HG02642 (cell line): ENCODE measurements around the gene SLC1A2.
A peak's percentile ranks its signal among the peaks of the same experiment; 100 is the strongest.

Experiments used
- ATAC-seq: cut with Tn5 transposase; IDR thresholded peaks from one replicate; pipeline ENCODE4 v1.9.1; 2021; ENCODE audit warnings: mild to moderate bottlenecking; ENCODE audit not compliant: unreplicated experiment, poor library complexity

The SLC1A2 gene

DNA sequence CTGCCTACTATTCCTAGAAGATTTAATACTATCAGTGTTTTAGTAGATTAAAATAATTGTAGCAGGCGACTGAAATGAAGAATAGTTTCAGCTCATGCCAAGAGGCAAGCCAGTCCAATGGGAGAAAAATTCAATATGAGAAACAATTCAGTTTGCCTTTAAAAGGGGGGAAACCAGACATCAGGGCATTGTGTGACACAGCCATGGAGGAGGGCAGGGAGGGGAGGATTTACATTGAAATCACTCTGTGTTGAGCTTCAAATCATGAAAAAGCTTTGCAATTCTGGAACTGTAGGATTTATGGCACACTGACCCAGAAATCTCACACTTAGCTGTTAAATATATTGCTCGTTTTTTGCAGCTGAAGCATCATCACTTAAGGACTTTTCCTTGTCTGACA, 4.6 kb downstream of the SLC1A2 start:
- no peak for ATAC-seq

- no peak for ATAC-seq
Observed at GRCh38 chr11:35414311-35414710, 5.0 kb downstream of the SLC1A2 start.

GRCh38 chr11:35413598-35413997, 5.8 kb downstream of the SLC1A2 start:
- ATAC-seq, result no peak

DNA sequence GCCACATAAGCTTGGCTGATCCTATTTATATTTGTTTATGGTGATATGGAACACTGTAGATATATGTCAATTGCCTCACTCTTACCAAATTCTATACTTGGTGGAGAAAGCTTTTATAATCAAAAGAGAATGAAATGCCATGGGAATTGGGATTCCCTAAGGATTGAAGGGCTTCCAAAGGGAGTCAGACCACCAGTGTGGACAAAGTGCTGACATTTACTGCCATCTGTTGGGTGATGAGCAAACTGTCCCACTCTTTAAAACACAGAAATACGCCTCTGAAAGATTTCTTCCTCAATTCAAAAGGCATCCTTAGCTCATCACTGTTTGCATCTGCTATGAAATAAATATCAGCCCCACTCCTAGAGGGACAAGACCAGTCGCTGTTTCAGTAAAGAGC, 7.1 kb downstream of the SLC1A2 start:
- no peak for ATAC-seq

- no peak for ATAC-seq
Observed at GRCh38 chr11:35407041-35407440, 12.3 kb downstream of the SLC1A2 start.

GRCh38 chr11:35404388-35404775, 15.0 kb downstream of the SLC1A2 start:
- no peak for ATAC-seq

- no peak for ATAC-seq
Observed at GRCh38 chr11:35403765-35404387, 15.5 kb downstream of the SLC1A2 start.

GRCh38 chr11:35402751-35403660, 16.4 kb downstream of the SLC1A2 start:
- ATAC-seq, result no peak

DNA sequence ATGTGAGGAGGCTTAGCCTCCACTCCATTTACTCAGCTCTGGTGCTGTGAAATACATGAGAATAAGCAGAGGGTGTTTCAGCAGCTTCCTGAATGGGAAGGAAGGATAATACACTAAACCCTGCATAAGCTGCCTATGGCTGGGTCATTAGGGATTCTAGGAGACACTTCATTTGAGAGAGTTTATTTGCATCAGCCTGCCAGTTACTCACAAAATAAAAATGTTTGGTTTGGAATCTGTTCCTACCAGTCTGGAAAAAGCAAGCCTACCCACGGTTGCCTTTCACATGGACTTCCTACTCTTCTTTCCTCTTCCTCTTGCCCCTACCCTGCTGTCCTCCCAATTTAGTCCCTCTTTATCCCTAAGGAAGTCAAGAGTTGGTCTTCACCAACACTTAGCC, 20.5 kb downstream of the SLC1A2 start:
- ATAC-seq, result no peak

DNA sequence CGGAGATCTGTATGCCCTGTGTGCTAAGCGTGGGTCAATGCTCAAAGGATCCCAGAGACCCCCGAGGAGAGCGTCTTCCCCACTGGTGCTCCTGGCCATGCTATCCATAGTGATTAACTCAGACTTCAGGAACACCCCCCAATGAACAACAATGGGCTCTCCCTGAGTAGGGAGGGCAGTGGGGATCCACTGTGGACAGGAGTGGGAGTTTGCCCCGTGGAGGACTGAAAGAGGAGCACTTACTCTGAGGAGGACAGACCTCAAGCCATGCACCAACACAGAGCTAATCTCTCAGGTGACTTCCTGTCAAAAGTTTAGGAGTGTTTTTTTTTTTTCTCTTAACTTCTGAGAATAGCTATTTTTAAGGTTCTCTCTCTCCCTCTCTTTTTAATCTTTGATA, 24.4 kb downstream of the SLC1A2 start:
- no peak for ATAC-seq

DNA sequence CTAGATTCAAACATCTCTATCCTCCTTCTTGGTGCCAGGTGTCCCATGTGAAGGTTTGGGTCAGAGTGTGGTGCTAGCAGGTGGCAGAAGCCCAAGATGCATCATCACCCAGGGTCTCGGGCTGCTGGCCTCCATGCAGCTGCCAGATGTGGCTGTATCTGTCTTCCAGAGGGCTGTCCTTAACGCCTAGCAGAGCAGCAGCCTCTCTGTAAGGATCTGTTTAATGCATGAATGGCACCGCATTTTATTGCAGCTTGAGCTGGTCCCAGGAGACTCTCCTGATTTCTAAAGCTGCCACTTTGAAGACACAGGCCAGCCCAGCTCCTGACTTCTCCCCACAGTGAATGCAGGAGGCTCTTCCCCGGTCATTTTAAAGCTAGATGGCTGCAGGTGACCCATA, 26.3 kb downstream of the SLC1A2 start:
- ATAC-seq, result no peak

DNA sequence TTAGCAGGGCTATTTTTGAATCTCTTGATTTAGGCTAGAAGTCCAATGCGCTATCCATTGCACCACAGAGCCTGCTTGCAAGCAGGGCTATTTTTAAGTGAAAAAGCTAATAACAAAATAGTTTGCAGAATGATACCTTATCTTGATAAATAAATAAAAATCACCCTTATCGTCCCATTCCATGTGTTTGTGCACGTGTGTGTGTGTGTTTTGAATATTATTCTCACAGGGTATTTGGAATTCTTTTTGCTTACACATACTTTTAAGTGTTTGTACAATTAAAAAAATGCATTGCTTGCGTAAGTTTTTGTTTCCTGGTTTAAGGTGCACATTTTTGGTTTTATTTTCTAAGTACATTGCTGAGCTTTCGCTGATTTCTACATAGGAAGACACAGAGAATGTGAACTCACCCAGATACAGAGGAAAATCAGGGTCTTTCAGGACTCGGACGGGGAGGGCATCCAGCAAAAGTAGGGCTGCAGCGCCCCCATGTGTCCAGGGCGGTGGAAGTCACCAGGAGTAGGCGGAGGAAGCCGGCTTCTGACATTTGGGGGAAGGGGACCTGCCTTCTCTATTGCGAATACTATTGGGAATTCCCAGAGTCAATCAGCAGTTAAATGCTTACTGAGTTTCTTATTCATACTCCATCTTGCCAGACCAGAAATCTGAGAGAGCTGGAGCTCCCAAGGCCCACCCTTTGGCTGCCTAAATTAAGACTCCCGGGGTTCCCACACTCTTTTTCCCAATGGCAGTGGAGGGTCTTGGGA, 27.3 kb downstream of the SLC1A2 start:
- peak; percentile 49 for ATAC-seq

DNA sequence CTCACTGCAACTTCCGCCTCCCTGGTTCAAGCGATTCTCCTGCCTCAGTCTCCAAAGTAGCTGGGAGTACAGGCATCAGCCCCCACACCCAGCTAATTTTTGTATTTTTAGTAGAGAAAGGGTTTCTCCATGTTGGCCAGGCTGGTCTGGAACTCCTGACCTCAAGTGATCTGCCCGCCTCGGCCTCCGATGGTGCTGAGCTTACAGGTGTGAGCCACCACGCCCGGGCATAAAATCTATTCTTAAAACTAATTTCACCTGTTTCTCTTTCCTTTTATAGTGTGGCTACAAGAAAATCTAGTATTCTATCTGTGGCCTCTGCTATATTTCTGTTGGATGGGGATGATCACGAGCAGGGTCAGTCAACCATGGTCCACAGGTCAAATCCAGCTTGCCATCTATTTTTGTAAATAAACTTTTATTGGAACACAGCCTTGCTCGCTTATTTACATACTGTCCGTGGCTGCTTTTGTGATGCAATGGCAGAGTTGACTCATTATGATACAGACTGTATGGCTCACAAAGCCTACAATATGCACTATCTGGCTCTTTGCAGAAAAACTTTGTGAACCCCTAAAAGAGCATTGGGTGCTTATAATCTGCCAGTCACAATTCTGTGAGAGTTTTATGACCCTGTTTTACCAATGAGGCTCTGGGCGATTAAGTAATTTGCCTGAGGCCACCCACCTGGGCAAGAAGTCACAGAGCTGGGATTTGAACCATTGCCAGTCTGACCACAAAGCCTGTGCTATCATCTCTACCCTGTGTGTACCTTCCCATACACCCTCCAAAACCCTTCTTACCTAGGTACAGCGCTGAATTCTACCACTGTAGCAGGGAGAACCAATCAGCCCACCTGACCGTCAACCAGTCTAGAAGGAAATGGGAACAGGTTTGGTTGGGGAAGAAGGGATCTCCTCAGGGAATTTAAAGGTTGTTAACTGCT, 28.3 kb downstream of the SLC1A2 start:
- peak; percentile 84 for ATAC-seq

GRCh38 chr11:35389897-35390465, 29.4 kb downstream of the SLC1A2 start:
- no peak for ATAC-seq

- ATAC-seq, result no peak
Observed at GRCh38 chr11:35389112-35389511, 30.2 kb downstream of the SLC1A2 start.

DNA sequence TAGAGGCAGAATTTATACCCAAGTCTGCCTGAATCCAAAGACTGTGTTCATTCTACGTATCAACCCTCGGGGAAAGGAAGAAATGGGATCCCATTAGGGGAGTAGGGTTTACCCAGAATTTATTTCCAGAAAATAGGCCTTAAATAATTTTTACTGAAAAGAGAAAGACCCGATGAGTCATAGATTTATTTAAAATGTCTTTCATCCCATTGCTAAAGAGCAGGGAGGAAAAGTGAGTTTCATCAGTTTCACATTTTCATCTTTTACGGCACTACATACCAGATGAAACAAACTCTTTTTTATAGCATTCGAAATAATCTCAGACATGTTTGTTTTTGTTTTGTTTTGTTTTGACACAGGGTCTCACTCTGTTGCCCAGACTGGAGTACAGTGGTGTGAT, 31.3 kb downstream of the SLC1A2 start:
- ATAC-seq, result no peak

DNA sequence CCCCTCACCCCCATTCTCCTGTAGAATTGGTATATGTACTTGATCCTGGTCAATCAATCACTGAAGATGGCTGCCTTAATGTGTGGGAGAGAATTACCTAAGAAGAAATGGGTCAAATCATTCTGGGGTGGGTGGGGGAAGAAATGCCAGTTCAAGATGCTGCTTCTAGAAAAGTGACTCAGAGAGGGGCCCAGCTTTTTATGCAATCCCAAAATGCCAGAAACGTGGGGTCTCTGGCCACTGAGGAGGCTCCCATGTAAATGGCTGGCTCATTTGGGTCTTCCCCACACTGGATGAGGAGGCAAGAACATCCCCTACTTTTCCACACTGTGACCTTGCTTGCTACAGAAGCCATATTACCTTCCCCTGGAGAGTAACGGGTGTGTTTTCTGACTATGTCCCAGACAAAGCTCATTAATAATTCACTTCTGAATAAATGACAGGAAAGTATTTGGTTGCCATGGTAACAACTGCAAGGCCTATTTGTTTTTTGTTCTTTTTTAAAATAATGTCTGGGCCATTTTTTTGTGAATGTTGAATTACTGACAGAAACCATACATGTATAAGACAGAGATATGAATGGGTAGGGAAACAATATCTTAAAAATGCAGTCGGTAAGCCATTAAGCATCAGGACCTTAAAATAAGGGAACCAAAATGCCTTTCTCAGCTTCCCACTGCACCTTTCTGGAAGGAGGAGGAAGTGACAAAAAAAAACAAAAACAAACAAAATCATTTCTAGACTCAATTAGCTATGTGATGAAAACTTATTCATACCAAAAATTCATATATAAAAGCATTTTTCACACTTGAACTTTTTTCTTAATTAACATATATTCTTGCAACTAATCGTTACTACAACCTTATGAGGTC, 32.0 kb downstream of the SLC1A2 start:
- ATAC-seq, result no peak

- no peak for ATAC-seq
Observed at GRCh38 chr11:35383953-35384352, 35.4 kb downstream of the SLC1A2 start.
